NCI-H2171 (cell line): ENCODE data around the gene GBGT1.
"Not testable (repeated sequence)": the region's sequence is repeated elsewhere in the genome, so short reads cannot be mapped to it uniquely, and the experiment has no call there.

Source experiments
- DNase-seq: peaks from one replicate; lab custom pipeline; 2025; lab: John Stamatoyannopoulos, UW

The GBGT1 gene

DNA sequence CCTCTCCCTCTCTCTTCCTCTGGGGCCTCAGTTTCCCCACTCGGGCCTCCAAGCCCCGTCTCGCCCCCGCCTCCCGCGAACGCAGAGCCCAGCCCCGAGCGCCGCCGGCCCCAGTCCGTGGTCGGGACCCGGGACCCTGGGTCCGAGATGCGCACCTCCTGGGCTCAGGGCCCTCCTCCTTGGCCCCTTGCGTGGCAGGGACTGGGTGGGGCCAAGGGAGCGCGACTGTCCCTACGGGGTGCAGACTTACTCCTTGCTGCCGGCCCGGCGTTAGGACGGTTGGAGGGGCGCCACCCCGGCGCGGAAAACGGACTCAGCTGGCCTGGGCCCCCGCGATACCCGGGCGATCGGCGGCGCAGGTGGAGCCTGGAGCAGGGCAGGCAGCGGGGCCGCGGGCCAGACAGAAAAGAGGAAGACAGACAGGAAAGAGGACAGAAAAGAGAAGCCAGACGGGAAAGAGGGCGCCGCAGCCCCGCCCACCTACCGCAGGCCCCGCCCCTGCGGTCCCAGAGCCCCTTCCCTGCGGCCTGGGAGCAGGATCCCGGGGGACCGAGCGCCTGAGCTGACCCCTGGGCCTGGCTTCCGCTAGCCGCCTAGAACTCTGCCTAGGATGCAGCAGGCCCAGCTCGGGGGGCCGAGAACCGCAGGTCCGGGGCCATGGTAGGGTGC lies at the start of gene GBGT1:
Gene GBGT1 (minus strand): TSS at position 411 of the 669 bp plus-strand sequence. CDS start 1,502 bp downstream, outside the sequence.
- no peak for DNase-seq

DNA sequence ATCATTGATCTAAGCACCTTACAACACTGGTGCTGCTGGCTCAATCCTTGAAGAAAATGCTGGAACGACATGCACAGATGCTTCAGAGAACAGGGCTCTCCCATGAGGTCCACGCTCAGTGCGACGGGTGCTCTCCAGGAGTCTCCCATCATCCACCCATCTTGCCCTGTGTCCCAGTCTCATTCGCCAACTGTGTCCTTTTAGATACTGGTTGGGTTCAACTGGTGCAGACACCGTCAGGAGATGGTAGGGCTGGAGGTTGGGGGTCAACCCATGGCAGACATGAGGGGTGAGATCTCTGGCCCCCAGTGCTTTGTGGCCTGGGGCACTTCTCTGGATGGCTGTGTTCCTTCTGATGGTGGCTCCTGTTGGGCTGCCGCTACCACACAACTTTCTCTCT lies 46.9 kb upstream of the GBGT1 start:
- no peak for DNase-seq

DNA sequence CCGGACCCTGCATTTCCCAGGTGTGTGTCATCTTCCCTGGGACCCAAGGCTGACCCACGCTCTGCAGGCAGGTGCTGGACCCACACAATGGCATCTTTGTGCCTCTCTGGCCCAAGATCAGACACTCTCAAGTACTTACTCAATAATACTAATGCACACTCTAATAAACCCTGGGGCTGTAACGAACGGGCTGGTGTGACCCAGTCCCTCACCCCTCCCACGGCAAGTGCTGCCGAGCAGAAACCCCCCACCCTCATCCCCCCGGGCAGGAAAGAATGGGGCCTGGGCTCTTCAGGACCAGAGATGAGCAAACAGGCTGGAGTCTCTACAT lies 46.5 kb upstream of the GBGT1 start:
- no peak for DNase-seq

DNA sequence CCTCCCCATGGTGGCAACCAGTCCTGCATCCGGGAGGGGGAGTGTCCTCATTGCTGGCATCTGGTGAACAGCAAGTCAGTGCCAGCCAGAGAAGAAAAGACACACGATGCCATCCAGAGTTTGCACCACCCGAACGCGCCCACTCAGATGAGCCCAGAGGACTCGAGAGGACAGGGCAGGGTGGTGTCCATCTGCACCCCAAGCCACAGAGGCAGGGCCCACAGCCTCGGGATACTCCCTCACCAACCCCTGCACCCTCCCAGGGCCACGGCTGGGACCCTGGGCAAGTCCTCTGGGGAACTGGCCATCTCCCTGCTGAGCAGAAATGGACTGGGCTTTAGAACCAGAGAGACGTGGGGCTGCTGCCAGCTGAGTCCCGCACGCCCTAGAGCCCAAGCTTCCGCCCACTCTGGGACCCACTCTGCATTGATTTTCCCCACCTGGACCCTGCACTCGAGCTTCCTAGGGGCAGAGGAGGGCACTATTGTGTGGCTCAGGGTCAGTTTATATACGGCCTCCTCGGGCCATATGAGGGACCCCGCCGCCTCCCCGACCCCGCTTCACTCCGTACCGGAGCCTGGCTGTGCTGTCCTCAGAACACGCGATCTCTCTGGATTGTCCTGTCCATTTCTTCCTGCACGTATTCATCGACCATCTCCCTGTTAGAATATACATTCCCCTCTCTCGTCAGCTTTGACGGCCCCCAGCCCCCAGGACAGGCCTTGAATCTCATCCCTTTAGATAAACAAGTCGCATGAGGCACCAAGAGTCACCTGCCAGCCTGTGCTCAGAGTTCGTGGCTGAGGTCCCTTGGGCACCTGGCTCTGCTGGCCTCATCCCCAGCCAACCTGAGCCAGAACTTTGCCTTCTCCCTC lies 45.9 kb upstream of the GBGT1 start:
- DNase-seq, result not testable (repeated sequence)

DNA sequence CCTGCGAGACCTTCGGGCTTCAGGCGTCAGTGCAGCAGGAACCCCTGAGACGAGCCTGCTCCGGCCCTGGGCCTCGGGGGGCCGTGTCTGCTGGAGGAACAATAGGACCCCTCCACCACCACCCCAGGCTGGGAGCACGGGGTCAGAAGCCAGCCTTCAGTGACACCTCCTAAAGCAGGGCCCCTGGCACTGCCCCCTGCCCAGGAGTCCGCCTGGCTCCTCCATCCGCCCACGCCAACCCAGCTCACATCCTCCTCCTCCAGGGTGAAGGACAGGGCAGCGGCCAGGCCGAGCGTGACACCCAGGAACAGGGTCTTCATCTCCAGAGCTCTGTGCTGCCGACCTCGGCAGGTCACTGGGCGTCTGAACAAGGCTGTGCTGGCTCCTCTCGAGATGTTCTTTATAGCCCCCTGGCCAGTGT lies 45.2 kb upstream of the GBGT1 start, which contains the start of gene OBP2B:
Gene OBP2B (minus strand): TSS at position 371 of the 421 bp plus-strand sequence. CDS start 51 bp downstream, at position 320.
- DNase-seq, result not testable (repeated sequence)

DNA sequence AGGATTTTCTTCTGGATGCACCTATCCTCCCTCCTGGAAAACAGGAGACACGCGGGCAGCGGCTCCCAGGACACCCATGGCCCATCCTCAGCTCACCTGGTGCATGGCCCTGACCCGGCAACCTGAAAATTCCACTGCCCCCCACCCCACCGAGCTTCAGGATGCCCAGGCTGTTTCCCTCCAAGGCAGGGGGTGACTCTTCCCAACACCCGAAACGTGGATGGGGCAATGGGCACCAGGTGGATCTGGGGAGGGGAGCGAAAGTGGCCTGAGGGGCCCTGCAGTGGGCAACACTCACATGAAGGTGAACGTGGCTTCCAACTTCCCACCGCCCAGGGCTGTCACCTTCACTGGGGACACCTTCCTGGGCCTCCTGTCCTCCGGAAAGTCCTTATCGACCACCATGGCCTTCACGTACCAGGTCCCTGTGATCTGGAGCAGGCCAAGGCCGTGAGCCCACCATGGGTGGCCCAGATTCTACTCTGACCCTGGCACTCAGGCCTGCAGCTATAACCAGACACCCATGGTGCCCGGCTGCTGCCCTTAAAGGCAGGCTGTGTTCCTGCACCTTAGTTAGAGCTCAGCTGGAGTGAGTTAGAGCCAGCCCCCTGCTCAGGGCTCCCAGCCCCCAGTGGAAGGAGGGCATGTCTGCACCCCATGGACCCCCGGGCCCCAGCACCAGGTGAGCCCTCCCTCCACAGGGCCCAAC lies 44.6 kb upstream of the GBGT1 start:
- DNase-seq, result not testable (repeated sequence)

DNA sequence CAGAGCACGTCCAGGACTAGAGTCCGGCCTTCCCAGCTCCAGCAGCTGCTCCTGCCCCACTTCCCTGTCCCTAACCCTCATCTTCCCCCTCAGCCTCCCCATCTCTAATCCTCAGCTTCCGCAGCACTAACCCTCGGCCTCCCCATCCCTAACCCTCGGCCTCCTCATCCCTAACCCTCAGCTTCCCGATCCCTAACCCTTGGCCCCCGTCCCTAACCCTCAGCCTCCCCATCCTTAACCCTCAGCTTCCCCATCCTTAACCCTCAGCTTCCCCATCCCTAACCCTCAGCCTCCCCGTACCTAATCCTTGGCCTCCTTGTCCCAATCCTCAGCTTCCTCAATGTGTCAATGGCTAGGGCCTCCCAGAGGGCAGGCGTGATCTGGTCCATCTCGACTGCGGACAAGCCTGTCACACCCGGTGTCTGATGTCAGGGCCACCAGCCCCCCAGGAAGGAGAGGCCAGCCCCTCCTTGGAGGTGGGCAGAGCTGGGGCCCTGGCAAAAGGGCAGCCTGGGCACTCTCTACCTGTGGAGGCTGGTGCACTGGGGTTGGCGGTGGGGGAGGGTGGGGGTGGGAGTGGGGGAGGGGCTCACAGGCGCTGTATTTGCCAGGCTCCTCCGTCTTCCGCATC lies 43.9 kb upstream of the GBGT1 start:
- DNase-seq, result no peak

DNA sequence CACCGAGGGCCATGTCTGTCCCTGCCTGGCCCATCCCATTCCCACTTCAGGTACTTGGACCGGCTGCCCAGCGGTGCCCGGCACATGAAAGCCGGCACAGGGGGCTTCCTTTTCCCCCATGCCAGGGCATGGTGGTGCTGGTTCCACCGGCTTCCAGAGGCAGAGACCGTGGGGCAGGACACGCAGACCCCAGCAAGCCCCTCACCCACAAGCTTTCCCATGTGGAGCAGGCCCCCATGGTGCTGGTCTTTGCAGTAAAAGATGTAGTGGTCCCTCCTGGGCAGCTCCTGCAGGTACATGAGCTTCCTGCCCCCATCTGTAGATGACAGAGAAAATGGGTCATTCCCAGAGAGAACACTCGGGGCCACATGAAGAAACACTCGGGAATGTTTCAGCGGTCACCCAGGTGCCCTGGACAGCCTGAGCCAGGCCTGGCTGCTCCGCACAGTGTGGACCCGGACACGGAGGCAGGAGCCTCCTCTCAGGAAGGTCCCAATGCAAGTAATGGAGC lies 43.4 kb upstream of the GBGT1 start:
- DNase-seq, result no peak

DNA sequence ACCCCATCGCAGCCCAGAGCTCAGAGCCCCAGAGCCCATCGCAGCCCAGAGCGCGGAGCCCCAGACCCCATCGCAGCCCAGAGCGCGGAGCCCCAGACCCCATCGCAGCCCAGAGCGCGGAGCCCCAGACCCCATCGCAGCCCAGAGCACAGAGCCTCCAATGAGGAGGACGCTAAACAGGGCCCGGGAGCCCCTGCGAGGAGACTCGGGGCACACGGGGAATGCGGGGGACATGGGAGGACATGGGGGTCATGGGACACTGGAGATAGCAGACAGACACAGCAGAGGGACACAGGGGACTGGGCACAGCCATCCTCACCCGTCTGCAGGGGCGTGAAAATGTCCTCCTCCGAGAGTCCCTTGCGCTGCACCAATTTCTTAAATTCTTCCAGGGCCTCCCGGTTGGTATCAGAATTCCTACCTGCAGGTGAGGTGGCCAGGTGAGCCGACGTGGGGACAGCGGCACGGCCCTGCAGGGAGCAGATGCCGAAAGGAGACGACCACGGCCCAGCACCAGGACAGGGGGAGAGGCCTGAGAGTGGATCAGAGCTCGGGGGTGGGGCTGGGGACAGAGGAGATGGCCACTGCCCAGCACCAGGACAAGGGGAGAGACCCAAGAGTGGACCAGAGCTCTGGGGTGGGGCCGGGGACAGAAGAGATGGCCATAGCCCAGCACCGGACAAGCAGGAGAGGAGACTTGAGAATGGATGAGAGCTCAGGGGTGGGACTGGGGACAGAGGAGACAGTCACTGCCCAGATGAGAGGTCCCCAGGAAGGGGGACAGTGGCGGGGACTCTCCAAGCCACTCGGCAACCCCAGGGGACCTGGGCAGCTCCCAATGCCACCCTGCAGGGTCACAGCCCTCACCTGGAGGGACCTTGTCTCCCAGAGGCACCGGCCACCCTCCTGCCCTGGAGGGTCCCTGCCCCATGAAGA lies 42.5 kb upstream of the GBGT1 start:
- DNase-seq, result no peak

DNA sequence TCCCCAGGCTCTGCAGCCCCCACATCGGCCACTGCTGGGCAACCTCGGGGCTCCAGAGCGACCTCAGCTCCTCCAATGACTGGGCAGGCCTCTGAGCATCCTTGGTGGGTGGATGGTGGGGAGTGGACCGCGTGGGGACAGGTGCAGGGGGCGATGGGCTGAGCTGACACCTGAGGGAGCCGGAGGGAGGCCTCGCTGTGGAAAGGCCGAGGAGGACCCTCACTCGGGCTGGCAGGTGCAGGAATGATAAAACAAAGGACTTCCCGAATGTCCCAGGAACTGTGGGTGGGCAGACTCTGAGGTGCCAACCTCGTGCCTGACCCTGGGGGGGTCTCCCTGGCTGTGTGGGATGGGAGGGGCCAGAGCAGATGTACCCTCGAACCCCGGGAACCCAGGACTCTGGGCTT lies 41.8 kb upstream of the GBGT1 start:
- DNase-seq, result not testable (repeated sequence)

DNA sequence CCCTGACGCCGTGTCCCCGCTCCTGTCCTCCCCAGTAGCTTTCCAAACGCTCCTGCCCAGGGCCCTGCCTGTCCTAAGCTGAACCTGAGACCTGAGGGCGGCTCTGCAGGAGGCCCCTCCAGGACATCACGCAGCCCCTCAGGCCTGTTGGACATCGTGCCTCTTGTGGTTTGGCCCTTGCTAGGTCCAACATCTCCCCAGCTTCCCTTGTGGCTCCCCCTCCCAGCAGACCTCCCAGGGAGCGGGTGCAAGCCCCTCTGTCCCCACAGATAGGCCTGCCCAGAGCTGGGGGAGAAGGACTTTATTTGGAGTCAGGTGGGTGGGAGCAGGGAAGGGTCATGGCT lies 41.3 kb upstream of the GBGT1 start:
- DNase-seq, result no peak

DNA sequence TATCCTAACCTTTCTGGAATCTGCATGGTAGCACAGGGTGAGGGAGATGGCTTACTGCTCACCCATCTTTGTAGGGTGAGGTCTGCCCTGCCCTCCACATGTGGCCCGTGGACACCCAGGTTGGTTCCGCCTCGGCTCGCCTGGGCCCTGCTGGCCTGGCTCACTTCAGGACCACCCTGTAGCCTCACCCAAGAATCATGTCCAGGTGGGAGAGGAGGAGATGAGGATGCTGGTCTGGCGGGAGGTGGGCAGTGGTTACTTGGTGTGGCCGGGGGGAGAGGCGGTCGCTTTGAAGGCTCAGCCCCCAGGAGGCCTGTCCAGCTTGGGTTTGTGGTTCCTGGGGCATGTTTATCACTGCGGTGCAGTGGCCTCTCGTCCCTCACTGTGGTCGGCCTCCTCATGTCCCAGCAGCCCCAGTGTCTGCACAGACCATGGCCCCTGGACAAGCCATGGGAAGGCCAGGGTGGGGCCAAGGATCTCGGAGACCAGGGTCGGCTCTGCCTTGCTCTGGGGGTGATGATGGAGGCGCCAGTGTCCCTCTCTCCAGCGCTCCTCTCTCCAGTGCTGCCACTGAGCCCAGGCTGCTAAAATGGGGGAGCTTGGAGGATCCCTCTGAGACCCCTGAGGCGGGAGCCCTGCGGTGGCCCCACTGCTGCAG lies 40.8 kb upstream of the GBGT1 start:
- no peak for DNase-seq

DNA sequence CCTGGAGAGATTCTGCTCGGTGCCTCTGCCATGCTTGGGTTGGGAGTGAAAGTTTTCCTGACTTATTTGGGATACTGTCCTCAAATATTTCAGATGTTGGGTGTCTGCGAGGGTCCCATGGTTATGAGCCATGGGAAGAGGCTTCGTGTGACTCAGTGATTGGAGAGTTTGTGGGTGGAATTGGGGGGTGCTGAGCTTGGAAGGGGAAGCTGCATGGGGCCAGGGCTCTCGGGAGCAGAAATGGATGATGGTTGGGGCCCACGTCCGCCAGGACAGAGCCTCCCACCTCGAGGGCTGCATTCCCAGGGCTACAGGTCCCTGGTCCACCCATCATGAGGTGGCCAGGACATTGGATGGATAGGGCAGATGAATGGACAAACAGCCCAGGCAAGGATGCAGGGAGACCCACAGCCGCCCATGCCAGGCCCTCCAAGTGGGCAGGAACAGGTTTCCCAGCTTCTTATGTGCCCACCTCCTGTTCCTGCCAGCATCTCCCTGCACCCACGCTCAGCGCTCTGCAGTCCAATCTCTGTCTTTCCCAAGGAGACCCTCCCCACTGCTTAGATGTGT lies 39.9 kb upstream of the GBGT1 start:
- no peak for DNase-seq

DNA sequence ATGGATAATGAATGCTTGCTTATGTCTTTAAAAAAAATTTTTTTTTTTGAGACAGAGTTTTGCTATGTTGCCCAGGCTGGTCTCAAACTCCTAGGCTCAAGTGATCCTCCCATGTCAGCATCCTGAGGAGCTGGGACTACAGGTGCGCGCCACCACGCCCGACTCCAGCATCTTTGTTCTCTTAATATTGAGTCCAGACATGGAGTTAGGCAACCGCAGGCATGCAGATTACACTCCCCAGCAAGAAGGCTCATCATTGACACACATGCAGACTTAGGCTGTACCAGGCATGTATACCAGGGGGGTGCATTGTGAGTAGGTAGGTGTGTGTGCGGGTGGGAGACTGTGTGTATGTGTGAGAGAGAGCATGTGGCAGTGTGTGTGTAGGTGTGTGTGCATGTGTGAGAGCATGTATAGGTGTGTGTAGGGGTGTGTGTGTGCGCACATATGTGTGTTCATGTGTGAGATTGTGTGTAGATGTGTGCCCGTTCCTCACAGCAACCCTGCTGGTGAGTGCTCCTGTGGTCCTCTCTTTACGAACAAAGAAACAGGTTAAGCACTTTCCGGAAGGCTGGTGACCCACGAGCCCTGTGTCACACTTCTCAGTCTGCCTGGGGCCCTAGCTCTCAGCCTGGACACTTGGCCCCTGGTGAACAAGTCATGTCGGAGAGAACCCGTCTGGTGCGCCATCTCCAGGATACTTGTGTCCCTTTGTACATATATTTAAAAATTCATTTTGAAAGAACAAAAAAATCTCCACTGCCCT lies 39.2 kb upstream of the GBGT1 start:
- DNase-seq, result no peak

DNA sequence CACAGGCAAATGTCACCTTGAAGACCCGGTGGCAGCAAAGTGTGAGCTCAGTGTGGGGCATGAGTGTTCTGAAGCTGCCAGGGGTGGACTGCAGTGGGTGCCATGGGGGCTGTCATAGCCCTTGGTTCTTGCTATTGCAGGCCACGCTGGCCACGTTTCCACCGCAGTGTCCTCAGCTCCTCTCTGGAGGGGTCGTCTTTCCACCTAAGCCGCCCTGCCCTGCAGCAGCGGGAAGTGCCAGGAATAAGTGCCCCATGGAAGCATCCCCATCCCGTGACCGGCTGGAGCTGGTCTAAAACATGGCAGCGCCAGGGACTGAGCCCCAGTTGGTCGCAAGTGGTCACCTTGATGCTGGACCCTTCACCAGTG lies 38.4 kb upstream of the GBGT1 start:
- DNase-seq, result no peak

DNA sequence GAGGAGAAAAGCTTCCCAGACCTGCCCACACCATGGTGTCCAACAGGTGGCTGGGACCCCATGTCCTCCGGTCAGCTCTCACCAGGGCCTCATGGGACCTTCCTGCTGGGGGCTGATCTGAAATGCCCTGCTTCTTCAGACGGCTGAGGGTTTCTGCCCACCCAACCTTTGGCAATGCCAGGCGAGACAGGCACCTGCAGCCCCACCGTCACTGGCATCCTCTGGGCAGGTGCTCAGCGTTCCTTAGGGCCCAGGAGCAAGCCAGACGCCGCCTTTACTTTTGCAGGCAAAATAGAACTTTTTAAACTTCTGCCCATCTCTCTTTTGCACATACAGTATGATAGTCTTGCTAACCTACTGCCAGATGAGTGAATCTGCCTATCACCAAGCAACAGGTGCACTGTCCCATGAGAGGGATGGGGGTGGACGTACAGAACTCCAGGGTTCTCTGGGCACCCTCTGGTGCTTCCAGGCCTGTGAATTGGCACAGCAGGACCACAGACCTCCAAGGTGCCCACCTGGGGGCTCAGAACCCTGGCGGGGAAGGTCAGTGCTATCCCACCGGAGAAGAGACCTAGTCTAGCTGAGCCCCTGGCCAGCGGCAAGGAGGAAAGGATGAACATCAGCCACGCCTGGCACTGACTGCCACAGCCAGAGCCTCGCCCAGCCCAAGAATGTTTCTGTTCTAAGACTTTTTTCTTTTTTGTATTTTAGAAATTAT lies 37.9 kb upstream of the GBGT1 start:
- DNase-seq, result no peak

DNA sequence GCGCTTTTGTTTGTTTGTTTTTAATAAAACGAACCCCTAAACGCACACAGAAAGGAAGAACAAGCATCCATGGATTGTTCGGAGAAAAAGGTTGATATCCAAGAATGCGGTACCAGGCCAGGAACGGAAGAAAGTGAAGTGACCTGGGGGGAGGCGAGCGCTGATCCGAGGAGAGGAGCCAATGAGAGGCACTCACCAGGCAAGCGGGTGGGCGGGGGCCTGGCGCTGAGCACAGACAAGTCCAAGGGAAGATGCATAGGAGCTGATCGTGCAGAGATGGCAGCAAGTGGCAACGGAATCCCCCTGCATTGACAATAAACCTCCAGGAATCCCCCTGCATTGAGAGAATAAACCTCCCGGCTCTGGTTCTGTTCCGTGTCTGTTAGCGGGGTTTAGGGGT lies 36.9 kb upstream of the GBGT1 start:
- no peak for DNase-seq

DNA sequence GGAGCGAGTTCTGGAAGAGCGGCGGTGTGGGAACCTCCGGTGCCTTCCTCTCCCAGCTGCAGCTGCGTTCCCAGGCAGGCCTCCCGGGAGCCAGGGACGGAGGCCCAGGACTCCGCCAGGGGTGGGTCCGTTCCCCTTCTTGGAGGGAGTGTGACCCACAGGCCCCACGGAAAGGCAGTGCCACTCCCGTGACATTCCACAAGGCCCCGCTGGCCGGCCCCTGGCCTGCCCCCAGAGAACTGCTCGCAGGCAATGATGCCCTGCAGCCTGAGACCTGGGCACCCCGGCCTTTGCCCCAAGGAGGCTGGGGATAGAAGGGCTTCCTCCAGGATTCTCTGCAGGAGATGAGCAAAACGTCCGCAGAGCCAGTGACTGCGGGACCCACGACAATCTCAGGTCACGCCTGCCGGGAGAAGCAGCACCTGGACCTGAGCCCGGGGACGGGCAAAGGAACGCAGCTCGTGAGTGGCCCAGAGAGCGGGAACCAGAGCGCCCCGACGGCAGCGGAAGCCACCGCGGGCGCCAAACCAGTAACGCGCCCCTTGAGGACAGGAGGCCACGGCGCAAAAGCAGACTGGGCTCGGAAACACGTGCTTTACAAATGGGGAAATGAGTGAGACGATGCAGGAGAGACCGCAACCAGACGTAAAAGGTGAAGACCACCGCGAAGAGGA lies 36.1 kb upstream of the GBGT1 start:
- no peak for DNase-seq
